Lower lobe of right lung (tissue), 2 donors: ENCODE measurements around the gene ROR1. TPM values are rescaled to one million over a fixed set of nuclear protein-coding genes. Genes with fewer than 3 reads are reported as not detected.

Source experiments
- ATAC-seq, 2 donors: fragments of 200-7000 bp; cut with Tn5 transposase; one replicate each; pipeline ENCODE4 v1.9.1; 2020 to 2022; ENCODE audit warnings: mild to moderate bottlenecking in 2 of 2, moderate library complexity in 2 of 2
- DNase-seq: peaks from one replicate; pipeline ENCODE4 v3.0.0-alpha.2; 2020
- H3K27ac ChIP-seq: fragments of 200-600 bp; one replicate; pipeline ENCODE4 v1.8.0; 2022
- H3K27me3 ChIP-seq: fragments of 200-600 bp; one replicate; pipeline ENCODE4 v1.8.0; 2022; ENCODE audit warnings: low read depth
- H3K36me3 ChIP-seq: fragments of 200-600 bp; one replicate; pipeline ENCODE4 v1.8.0; 2022; ENCODE audit warnings: mild to moderate bottlenecking
- H3K4me1 ChIP-seq: fragments of 200-600 bp; one replicate; pipeline ENCODE4 v1.8.0; 2022
- H3K4me3 ChIP-seq: fragments of 200-600 bp; one replicate; pipeline ENCODE4 v1.8.0; 2022; ENCODE audit warnings: mild to moderate bottlenecking
- H3K9me3 ChIP-seq: fragments of 200-600 bp; one replicate; pipeline ENCODE4 v1.8.0; 2022
- CTCF ChIP-seq: fragments of 200-600 bp; IDR thresholded peaks from one replicate; pipeline ENCODE4 v1.8.0; 2022; ENCODE audit warnings: antibody characterized with exemption, mild to moderate bottlenecking
- intact Hi-C: fragments of 100-400 bp; cut with DNase I; formaldehyde crosslinking; loops from one replicate; pipeline ENCODE4 v1.11.0; 2022
- total RNA-seq: library from RNA; stranded (reverse); fragmentation: NEBNext Ultra II Directional; extraction: Animal tissue kit (Norgen Biotek cat#: 25700); gene quantifications from one replicate; pipeline ENCODE4 v1.2.1, GENCODE V29; 2021
- donor health status: DM: no; HTN: yes; CAD: no; lungs with severe emphysema.

Gene ROR1
- total RNA-seq, 1 donor from 2014 or later: 15.8 TPM

DNA sequence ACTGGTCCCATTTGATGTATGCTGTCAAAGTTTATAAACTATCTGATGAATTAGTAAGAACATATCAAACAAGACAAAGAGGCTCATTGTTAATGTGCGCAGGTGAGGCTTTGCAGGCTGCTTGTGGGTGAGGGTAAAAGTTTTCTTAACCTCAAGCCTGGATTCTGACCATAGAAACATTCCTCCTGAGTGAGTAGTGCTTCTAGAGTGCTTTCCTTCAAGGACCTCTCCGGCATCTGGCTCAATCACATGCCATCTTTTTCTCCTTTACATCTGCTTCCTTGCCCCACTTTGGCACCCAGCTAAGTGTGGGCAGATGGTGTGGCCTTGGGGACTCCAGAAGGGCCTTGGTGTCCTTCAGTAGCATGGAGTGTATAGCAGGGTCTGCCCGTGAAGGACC lies 104.0 kb downstream of the ROR1 start:
- Histone ChIP-seq H3K4me3 (no peak overlapping the region), H3K27me3 (no peaks in the 10 kb centered on the region), H3K27ac (no peak overlapping the region), H3K36me3 (no peaks in the 10 kb centered on the region), H3K4me1 (peaks cover 7% of the 10 kb centered on the region), H3K9me3 (no peaks in the 10 kb centered on the region)
- DNase-seq: no peak
- no peak for TF ChIP-seq CTCF
- intact Hi-C loops: no loop called here
- peak; percentile 87 to 92 for ATAC-seq

GRCh38 chr1:63878932-63879331 lies 105.1 kb downstream of the ROR1 start:
- no peaks in the 10 kb centered on the region for H3K9me3 ChIP-seq
- intact Hi-C loops: no loop called here
- ATAC-seq: no peak
- no peaks in the 10 kb centered on the region for H3K27me3 ChIP-seq
- TF ChIP-seq CTCF: no peak
- no peak overlapping the region for H3K27ac ChIP-seq
- no peak overlapping the region for H3K4me3 ChIP-seq
- no peaks in the 10 kb centered on the region for H3K36me3 ChIP-seq
- DNase-seq: no peak
- H3K4me1 ChIP-seq: peaks cover 7% of the 10 kb centered on the region

GRCh38 chr1:63880958-63881576 lies 107.2 kb downstream of the ROR1 start:
- intact Hi-C loops: no loop called here

DNA sequence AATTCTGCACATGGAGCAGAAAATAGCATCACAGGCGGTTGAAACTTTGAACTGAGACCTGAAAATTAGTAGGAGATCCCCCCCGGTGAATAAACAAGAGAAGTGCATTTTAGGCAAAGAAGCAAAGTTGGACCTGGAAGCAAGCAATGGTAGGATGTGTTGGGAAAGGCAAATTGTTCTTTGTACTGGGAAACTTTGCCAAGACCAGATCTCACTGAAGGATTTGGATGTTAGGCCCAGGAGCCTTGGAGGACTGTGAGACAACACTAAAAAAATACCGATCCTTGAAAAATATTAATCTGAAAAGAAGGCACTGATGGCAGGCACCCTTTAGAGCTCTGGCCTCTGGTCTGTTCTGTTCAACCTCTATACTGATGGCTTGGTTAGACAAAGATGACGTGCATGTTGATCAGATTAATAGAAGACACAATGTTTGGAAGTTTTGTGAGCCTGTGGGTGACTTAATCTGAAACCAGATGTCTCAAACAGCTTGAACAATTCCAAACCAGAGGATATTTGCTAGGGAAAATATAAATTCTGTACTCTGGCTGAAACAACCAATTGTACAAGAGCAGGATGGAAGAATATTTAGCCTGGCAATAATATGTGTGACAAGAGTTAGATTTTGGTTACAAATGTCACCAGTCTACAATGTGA lies 108.4 kb downstream of the ROR1 start:
- DNase-seq (no peak), ATAC-seq (no peak)
- H3K27me3 ChIP-seq: no peaks in the 10 kb centered on the region
- TF ChIP-seq CTCF: no peak
- H3K27ac ChIP-seq: no peak overlapping the region
- intact Hi-C loops: no loop called here
- no peaks in the 10 kb centered on the region for H3K36me3 ChIP-seq
- H3K4me3 ChIP-seq: no peak overlapping the region
- peaks cover 3% of the 10 kb centered on the region for H3K4me1 ChIP-seq
- H3K9me3 ChIP-seq: no peaks in the 10 kb centered on the region

More at GRCh38 chr1:63880958-63881576, 107.2 kb downstream of the ROR1 start:
- TF ChIP-seq CTCF: no peak
- Histone ChIP-seq H3K9me3 (no peaks in the 10 kb centered on the region), H3K4me1 (peaks cover 7% of the 10 kb centered on the region), H3K36me3 (no peaks in the 10 kb centered on the region), H3K4me3 (no peak overlapping the region), H3K27me3 (no peaks in the 10 kb centered on the region), H3K27ac (no peak overlapping the region)
- ATAC-seq: no peak
- no peak for DNase-seq

- TF ChIP-seq CTCF: no peak
- H3K36me3 ChIP-seq: no peaks in the 10 kb centered on the region
- no peaks in the 10 kb centered on the region for H3K9me3 ChIP-seq
- no peaks in the 10 kb centered on the region for H3K27me3 ChIP-seq
- intact Hi-C loops: no loop called here
- no peak for DNase-seq
- H3K4me3 ChIP-seq: no peak overlapping the region
- H3K4me1 ChIP-seq: no peaks in the 10 kb centered on the region
- no peak for ATAC-seq
- H3K27ac ChIP-seq: no peak overlapping the region
These were observed 109.8 kb downstream of the ROR1 start for GRCh38 chr1:63883494-63884235.
